ENCODE results near the gene PTPN7.

PTPN7 gene

GRCh38 chr1:202165942-202166843, 5.8 kb upstream of the PTPN7 start:
- no peak for DNase-seq (ENCODE audit: low read depth)

GRCh38 chr1:202165267-202165941, 5.0 kb upstream of the PTPN7 start:
- DNase-seq (ENCODE audit: low read depth) = no peak

GRCh38 chr1:202164271-202165037, 4.1 kb upstream of the PTPN7 start:
- DNase-seq (ENCODE audit: low read depth) = peak; percentile 58

GRCh38 chr1:202163281-202164270, 3.2 kb upstream of the PTPN7 start:
- no peak for DNase-seq (ENCODE audit: low read depth)

- no peak for DNase-seq (ENCODE audit: low read depth)
Observed at GRCh38 chr1:202162418-202163280, 2.2 kb upstream of the PTPN7 start.

- no peak for DNase-seq (ENCODE audit: low read depth)
Observed at GRCh38 chr1:202162047-202162417, 1.6 kb upstream of the PTPN7 start.

GRCh38 chr1:202161151-202162046, 997 bp upstream of the PTPN7 start:
- no peak for DNase-seq (ENCODE audit: low read depth)

GRCh38 chr1:202159534-202160371, 649 bp downstream of the PTPN7 start:
- peak; percentile 48 for DNase-seq (ENCODE audit: low read depth)

GRCh38 chr1:202158810-202159533, 1.4 kb downstream of the PTPN7 start:
- DNase-seq (ENCODE audit: low read depth) = no peak

- no peak for DNase-seq (ENCODE audit: low read depth)
Observed at GRCh38 chr1:202157945-202158344, 2.5 kb downstream of the PTPN7 start.

- no peak for DNase-seq (ENCODE audit: low read depth)
Observed at GRCh38 chr1:202156590-202156989, 3.8 kb downstream of the PTPN7 start.

GRCh38 chr1:202155478-202156021, 4.9 kb downstream of the PTPN7 start:
- no peak for DNase-seq (ENCODE audit: low read depth)

GRCh38 chr1:202154766-202155477, 5.5 kb downstream of the PTPN7 start:
- no peak for DNase-seq (ENCODE audit: low read depth)

- DNase-seq (ENCODE audit: low read depth) = no peak
Observed at GRCh38 chr1:202154148-202154765, 6.1 kb downstream of the PTPN7 start.

- DNase-seq (ENCODE audit: low read depth) = no peak
Observed at GRCh38 chr1:202153284-202153683, 7.1 kb downstream of the PTPN7 start.

GRCh38 chr1:202152399-202152798, 8.0 kb downstream of the PTPN7 start:
- no peak for DNase-seq (ENCODE audit: low read depth)

Data from activated T-cell treated with anti-CD3 and anti-CD28 coated beads for 1 hour (primary cell).